Endometrial microvascular endothelial cells (primary cell): ENCODE data around the gene QRFPR. TPM values are rescaled to one million over a fixed set of nuclear protein-coding genes. Genes with fewer than 3 reads are reported as not detected.

Experiments
- total RNA-seq: library from RNA; depleted of rRNA; stranded (reverse); fragments of >200 nt; gene quantifications from one replicate; pipeline ENCODE4 v1.2.3, GENCODE V29; 2015; ENCODE audit errors: inconsistent ontology term

The QRFPR gene
- total RNA-seq, 1 donor from 2014 or later, result not detected

Other genes starting within 250 kb of the QRFPR start
- 0.65 TPM for gene TNIP3, start 216.7 kb downstream of the QRFPR start, total RNA-seq